SU-DHL-6 (cell line): Measurements from ENCODE around the gene HIVEP3.

Source experiments
- CTCF ChIP-seq: fragments of 200-600 bp; sonication (generic); IDR thresholded peaks from one replicate; pipeline ENCODE4 v1.5.1; 2017; ENCODE audit warnings: antibody characterized with exemption, mild to moderate bottlenecking, low read length, moderate library complexity; ENCODE audit not compliant: insufficient read depth, poor library complexity, severe bottlenecking
- EZH2phosphoT487 ChIP-seq: fragments of 200-600 bp; sonication (generic), shearing (Covaris generic); conservative IDR thresholded peaks from 2 replicates; pipeline ENCODE4 v1.6.1; 2018; ENCODE audit warnings: mild to moderate bottlenecking, antibody characterized with exemption, low read length, moderate library complexity, mixed read lengths

GRCh38 chr1:41749991-41750745, 168.6 kb downstream of the HIVEP3 start:
- TF ChIP-seq CTCF (no peak), EZH2phosphoT487 (no peak)
